Ovary (tissue), 3 donors: ENCODE results near the gene SLIT3.

Experiments
- POLR2A ChIP-seq: fragments of 450-650 bp; IDR thresholded peaks from one replicate; pipeline ENCODE4 v1.6.1; 2017; ENCODE audit warnings: antibody characterized with exemption, mild to moderate bottlenecking, moderate library complexity
- TF ChIP-seq, protein P1 (sequence below), 3 donors: fragments of 450-650 bp in 2 of 3; fragments of 200-600 bp in 1 of 3; IDR thresholded peaks; one replicate each; pipeline versions ENCODE4 v1.5.1 to v1.8.0; 2016 to 2022; ENCODE audit warnings: antibody characterized with exemption in 3 of 3, mild to moderate bottlenecking in 1 of 3
- donor health status: DM: no; HTN: no; CAD: no.

DNA sequence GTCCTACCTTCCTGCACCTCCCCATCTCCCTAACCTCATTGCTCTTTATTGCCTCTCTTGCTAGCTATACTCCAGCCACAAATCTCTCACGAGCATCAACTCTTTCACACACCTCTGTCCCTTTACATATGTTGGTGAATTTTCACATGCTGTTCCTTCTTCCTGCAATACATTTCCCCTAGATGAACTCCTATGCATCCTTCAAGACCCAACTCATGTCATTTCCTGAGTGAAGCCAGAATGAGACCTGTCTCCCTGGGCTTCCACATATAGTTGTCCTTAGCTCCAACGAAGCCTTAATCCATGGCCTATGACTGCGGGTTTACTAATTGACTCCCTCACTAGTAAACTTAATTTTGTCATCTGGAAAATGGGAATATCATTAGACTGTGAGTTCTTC, 424.5 kb downstream of the SLIT3 start:
- TF ChIP-seq, protein P1, sequence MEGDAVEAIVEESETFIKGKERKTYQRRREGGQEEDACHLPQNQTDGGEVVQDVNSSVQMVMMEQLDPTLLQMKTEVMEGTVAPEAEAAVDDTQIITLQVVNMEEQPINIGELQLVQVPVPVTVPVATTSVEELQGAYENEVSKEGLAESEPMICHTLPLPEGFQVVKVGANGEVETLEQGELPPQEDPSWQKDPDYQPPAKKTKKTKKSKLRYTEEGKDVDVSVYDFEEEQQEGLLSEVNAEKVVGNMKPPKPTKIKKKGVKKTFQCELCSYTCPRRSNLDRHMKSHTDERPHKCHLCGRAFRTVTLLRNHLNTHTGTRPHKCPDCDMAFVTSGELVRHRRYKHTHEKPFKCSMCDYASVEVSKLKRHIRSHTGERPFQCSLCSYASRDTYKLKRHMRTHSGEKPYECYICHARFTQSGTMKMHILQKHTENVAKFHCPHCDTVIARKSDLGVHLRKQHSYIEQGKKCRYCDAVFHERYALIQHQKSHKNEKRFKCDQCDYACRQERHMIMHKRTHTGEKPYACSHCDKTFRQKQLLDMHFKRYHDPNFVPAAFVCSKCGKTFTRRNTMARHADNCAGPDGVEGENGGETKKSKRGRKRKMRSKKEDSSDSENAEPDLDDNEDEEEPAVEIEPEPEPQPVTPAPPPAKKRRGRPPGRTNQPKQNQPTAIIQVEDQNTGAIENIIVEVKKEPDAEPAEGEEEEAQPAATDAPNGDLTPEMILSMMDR (IDR thresholded peaks at IDR 0.05) = no peak
- TF ChIP-seq POLR2A = no peak
